Stimulated activated CD4-positive, alpha-beta T cell treated with anti-CD3 and anti-CD28 coated beads, Interleukin-15, amount 100 ng/mL, for 1 hour (primary cell): ENCODE data around the gene NFATC4.

Experiments used
- DNase-seq, 2 donors: peaks; one replicate each; pipeline ENCODE4 v3.0.0-alpha.2; 2020; ENCODE audit warnings: low read depth in 1 of 2, low spot score in 1 of 2

Gene NFATC4

DNA sequence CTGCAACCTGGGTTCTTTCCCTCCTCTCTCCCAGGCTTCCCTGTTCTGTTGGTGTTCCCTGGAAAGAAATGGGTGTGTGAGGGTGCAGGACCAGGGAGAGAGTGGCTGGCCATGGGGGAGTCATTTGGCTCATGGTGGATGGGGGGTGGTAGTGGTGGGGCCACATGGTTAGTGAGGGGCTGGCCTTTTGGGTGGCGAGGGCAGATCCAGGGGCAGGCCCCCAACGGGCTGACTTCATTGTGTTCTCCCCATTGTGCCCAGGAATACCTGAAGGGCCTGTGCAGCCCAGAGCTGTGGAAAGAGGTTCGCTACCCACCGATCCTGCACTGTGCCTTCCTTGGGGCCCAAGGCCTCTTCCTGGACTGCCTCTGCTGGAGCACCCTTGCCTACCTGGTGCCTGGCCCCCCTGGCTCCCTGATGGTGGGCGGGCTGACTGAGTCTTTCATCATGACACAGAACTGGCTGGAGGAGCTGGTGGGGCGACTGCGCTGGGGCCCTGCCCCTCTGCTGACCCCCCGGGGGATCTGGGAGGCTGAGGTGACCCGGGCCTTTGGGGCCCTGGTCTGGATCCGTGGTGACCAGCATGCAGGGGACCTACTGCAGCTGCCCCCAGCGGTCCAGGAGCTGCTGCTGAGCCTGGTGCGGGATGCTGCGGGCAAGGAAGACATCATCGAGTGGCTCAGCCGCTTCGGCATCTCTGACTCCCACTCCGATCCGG is 39.8 kb downstream of the NFATC4 start:
- DNase-seq: no peak

DNA sequence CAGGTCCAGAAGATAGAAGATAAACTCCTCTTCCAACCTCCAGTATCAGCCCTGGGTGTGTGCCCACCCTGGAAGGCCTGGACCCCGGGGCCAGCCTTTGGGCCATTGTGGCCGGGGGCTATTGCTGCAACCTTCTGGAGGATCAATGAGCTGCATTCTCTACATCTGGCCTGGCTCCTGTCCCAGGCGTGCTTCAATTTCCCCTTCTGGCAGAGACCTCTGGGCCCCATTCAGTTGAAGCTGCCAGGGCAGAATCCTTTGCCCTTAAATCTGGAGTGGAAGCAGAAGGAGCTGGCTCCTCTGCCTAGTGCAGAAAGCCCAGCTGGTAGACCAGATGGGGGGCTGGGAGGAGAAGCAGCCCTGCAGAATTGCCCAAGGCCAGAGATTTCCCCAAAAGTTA is 40.8 kb downstream of the NFATC4 start:
- DNase-seq: no peak

DNA sequence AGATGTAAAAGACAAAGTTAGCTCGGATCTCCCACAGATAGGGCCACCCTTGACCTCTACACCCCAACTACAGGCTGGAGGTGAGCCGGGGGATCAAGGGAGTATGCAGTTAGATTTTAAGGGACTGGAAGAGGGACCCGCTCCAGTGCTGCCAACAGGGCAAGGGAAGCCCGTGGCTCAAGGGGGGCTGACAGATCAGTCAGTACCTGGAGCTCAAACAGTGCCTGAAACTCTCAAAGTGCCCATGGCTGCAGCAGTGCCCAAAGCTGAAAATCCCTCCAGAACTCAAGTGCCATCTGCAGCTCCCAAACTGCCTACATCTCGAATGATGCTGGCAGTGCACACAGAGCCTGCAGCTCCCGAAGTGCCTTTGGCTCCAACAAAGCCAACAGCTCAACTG is 41.2 kb downstream of the NFATC4 start:
- no peak for DNase-seq

DNA sequence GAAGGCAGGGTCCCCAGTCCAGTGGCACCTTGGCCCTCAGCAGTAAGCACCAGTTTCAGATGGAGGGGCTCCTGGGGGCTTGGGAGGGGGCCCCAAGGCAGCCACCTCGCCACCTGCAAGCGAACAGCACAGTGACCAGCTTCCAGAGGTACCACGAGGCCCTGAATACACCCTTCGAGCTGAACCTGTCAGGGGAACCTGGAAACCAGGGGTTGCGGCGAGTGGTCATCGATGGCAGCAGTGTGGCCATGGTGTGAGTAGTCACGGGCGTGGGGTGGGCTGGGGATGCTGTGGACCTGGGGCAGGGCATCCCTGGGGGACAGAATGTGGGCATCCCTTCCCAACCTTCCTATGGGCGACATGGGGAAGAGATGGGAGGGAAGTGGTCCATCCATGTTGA is 42.0 kb downstream of the NFATC4 start:
- DNase-seq: no peak

DNA sequence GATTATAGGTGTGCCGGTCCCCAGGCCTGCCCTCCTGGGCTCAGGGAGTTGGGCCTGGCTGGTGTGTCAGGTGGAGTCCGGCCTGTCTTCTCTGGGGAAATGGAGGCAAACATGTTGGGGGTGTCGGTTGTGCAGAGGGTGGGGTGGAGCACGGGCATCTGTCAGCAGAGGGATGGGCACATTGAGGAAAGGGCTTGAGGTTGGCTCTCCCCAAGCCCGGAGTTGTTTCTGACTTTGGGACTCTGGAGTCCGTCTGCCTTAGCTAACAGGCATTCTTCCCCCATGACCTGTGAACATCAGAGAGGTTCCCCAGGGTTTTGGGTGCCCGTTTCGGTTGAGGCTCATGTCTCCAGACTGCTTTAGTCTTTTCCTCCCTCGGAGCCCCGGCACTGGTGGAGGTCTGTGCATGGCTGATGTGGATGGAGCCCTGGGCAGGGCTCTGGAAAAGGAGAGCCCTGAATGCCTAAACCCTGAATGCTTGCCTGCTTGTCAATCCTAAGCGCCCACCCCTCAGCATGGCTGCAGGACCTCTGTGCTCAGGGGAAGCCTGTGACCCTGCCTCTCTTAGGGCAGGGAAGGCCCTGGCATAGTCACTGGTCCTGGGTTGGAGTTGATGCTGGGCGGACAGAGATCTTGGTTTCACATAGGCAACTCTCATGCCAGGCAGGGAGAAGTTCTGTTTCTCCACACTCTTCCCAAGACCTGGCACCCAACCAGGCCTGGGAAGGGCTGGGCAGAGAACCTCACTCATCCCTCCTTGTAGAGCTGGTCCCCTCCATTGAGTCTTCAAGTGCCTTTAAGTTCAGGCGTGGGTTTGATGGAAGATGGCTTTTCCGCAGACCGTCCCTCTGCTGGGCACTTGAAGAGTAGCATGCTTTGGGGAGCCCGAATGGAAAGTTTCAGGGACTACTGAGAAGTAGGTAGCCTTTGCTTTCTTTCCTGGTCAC is 43.7 kb downstream of the NFATC4 start:
- no peak for DNase-seq

DNA sequence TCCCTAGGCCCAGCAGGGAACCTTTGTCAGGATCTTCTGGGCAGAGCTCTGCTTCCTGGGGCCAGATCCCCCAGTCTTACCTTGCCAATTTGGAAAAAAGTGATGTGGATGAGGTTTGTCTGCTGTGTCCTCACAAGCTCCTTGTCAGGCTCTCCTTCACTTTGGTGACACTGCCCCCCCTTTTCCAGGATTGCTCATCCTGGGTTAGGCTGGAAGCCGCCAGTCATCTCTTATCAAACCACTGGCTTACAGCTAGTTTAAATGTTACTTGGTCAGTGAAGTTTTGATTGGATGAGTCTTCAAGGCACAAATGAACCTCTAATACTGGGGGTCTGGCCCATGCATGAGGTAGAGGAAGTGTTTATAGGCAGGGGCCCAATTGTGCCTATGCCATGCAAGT is 46.1 kb downstream of the NFATC4 start:
- DNase-seq: no peak

DNA sequence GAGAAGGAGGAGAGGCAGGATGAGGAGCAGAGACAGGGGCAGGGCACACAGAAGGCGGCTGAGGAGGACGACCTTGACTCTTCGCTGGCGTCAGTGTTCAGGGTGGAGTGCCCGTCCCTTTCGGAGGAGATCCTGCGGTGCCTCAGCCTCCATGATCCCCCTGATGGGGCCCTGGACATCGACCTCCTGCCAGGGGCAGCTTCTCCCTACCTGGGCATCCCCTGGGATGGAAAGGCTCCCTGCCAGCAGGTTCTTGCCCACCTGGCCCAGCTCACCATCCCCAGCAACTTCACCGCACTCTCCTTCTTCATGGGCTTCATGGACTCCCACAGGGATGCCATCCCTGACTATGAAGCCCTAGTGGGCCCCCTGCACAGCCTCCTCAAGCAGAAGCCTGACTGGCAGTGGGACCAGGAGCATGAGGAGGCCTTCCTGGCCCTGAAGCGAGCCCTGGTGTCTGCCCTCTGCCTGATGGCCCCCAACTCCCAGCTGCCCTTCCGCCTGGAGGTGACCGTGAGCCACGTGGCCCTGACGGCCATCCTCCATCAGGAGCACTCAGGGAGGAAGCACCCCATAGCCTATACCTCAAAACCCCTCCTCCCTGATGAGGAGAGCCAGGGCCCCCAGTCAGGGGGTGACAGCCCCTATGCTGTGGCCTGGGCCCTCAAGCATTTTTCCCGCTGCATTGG is 46.9 kb downstream of the NFATC4 start:
- no peak for DNase-seq

DNA sequence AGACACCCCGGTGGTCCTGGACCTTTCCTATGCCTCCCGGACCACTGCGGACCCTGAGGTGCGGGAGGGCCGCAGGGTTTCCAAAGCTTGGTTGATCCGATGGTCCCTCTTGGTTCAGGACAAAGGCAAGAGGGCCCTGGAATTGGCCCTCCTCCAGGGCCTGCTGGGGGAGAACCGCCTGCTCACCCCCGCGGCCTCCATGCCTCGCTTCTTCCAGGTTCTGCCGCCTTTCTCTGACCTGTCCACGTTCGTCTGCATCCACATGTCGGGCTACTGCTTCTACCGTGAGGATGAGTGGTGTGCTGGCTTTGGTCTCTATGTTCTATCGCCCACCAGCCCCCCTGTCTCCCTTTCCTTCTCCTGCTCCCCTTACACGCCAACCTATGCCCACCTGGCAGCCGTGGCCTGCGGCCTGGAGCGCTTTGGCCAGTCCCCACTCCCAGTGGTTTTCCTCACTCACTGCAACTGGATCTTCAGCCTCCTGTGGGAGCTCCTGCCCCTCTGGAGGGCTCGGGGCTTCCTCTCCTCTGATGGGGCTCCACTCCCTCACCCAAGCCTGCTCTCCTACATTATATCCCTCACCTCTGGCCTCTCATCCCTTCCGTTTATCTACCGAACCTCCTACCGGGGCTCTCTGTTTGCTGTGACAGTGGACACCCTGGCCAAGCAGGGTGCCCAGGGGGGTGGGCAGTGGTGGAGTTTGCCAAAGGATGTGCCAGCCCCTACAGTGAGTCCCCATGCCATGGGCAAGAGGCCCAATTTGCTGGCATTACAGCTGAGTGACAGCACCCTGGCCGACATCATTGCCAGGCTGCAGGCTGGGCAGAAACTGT is 47.7 kb downstream of the NFATC4 start:
- DNase-seq: no peak

DNA sequence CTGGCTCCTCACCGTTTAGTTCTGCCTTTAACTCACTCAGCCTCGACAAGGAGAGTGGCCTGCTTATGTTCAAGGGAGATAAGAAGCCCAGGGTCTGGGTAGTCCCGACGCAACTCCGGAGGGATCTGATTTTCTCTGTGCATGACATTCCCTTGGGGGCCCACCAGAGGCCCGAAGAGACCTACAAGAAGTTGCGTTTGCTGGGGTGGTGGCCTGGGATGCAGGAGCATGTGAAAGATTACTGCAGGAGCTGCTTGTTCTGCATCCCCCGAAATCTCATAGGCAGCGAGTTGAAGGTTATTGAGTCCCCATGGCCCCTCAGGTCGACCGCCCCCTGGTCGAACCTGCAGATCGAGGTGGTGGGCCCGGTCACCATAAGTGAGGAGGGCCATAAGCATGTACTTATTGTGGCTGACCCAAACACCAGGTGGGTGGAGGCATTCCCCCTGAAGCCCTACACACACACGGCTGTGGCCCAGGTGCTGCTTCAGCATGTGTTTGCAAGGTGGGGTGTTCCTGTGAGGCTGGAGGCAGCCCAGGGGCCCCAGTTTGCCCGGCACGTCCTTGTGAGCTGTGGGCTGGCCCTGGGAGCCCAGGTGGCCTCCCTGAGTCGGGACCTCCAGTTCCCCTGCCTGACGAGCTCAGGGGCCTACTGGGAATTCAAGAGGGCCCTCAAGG is 48.4 kb downstream of the NFATC4 start:
- DNase-seq: no peak

DNA sequence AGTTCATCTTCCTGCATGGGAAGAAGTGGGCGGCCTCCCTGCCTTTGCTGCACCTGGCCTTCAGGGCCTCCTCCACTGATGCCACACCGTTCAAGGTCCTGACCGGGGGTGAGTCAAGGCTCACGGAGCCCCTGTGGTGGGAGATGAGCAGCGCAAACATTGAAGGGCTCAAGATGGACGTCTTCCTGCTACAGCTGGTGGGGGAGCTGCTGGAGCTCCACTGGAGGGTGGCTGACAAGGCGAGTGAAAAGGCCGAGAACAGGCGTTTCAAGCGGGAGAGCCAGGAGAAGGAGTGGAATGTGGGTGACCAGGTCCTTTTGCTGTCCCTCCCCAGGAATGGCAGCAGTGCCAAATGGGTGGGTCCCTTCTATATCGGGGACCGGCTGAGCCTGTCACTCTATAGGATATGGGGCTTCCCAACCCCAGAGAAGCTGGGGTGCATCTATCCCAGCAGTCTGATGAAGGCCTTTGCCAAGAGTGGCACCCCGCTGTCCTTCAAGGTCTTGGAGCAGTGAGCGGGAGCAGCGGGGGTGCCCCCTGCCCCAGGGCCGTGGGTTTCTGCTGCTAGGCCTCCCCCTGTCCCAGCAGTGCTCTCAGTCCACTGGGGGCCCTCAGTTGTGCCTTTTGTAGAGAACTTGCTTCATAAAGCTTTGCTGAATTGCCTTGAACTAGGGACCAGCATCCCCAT is 49.1 kb downstream of the NFATC4 start:
- no peak for DNase-seq

DNA sequence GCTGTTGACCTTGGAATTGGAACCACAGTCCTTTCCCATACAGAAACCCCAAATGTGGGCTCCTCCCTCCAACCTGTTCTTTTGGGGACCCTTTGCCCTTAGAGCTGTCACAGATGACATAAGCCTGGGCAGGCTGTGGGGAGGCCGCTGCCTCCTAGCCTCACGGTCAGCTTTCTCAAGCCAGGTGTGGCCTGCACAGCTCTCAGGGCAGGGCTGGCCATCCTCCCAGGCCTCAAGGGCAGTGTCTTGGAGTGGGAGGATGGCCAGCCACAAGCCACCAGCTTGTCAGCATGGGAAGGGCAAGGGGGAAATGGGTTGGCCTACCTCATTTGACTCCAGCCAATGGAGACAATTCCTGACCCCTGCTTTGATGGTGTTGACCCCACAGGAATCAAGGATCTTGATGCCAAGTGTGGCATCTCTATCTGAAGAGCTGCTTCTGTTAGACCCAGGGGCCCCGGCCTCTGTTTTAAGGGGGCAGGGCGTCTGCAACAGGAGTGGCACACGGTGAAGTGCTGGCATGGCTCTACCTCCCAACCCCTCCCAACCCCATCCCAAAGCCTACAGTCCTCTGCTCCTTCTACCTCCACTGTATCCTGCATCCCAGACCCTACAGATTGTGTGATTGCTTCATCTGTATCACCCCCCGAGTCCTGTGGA is 50.0 kb downstream of the NFATC4 start:
- DNase-seq: no peak

DNA sequence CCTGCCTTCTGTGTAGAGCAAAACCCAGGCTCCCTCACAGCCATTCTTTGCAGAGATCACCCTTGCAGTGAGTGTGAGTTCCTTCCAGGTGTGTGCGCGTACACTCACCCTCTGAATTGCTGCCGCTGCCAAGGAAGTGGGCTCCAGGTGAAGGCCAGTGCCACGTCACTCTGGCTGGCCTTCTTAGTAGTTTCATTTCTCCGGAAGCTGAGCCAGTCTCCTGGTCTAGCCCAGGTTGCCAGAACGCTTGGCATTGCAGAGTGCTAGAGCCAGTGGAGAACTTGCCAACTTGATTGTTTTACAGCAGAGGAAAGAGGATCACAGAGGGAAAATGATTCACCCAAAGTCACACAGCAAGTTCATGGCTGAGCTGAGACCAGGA is 50.5 kb downstream of the NFATC4 start:
- DNase-seq: no peak

DNA sequence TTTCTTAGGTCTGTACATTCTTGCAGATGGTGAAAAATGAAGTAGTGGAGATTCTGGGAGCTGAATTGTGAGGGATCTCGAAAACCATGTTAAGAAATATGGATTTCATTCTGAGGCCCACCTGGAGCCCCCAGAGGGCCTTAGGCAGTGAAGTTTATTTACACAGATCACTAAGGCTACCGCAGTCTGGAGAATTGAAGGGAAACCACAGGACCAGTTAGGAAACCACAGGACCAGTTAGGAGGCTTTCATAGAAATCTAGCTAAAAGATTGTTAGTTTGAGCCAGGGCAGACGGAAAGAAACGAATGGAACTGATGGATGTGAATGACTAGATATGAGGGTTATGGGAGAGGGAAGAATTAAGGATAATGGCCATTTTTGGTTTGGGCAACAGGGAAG is 54.3 kb downstream of the NFATC4 start:
- DNase-seq: no peak

DNA sequence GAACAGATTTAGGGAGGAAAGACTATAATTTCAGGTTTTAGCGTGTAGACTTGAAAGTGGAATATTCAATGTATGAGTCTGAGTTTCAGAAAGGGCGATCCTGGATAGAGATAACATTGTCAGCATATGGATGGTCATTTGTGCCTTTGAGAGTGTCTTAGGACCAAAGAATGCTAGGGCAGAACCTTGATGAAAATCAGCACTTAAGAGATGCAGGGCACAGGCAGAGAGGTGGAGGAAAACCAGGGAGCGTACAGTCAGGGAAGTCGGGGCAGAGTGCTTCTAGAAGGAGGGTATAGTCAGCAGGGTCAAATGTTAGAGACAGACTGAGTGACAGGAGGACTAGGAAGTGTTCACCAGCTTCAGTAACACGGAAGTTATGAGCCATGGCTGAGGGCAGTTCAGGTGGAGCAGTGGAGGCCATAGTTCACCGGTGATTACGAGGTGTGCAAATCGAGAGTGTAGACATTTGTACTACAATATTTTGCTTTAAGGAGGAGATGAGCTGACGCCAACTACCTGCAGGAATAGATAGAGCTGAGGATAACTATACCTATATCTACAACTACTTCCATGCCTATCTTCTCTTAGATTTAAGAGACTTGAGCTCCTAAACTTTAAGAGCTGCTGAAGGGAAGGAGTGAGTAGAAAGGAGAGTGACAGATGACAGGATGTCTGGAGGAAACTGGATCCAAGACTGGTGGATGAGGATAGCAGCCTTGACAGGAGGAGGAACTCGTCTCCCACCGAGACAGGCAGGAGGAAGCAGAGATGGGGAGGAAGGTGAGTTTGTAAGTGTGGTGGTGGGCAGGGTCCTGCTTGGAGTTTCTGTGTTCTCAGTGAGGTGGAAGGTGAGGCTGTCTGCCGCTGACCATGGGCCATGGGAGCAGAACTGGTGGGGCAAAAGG is 55.0 kb downstream of the NFATC4 start:
- DNase-seq: no peak

DNA sequence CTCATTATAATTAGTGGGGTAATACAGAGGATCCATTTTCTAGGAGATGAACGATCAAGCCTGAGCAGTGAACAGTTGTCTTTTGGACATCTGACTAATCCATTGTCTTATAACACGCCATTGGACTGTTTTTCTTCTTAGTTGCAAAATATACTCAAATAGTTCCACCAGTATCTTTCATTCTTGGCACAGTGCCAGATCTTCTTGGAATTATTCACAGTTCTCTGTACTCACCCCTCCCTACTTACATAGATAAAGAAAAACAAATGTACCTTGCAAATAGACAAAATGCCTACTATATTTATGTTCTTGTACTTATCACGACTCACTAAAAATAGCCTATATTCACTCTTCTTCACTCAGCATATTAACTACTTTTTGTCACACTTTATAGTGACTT is 57.7 kb downstream of the NFATC4 start:
- no peak for DNase-seq

DNA sequence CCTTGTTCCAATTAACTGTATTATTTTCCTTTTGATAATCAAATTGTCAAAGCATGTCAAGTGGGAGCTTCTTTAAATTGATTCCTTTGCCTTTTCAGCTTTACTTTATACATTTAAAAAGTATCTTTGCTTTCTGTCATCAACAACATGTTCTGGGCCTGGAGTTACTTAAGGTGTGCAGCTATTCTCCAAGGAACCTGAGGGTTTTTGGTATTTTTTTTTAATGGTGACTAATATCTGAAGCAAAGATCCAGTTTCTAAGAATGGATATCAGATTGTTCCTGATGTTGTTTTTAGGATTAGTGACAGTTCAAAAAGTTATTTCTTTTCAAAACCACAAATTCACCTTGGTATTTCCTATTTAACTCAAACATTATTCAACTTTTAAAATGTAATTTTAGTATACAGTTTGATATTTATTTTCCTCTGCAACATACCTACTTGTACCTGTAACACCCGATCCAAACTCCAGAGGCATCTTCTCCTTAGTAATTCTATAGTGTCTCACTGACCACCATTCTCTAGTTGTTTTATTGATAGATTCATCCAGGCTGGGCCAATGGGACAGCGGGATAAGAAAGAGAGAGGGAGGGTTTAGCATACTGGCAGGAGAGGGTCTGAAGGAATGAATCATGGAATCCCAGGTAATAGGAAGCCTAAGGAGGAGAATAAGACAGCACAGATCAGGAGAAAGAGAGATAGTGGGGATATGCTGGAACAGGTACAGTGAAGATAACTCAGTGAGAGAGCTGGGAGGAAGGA is 58.3 kb downstream of the NFATC4 start:
- DNase-seq: no peak

DNA sequence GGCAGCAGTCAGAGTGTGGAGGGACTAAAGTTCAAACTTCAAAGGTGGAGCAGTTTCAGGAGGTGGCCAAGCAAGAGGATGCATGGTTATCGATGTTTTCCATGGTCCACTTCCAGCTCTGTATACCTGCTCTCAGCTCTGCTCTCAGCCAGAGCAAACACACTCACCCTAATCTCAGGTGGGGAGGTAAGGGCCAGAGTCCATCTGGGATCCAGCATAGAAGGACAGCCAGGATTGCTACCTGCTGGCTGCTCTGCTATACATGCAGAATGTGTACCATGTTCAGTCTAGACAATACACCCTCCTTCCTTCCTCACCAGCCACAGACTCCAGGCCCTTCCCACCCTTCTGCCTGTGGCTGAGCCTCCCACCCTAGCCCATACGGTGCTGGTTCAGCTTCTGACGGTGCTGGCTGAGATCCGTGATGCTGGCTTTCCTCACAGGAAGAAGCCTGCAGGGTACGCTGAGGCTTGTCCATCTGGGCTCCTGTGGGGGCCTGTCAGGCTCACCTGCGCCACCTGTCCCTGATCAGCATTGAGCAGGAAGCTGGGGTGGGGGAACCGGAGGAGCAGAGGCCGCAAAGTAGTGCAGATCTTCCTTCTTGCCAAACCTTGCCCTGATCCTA is 59.0 kb downstream of the NFATC4 start:
- DNase-seq: no peak
